GM23248 (cell line): ENCODE measurements around the gene MTHFD1L.

Experiments
- EZH2 ChIP-seq: fragments of 200-600 bp; sonication (generic); IDR thresholded peaks from 2 replicates; pipeline ENCODE4 v1.6.1; 2018; ENCODE audit warnings: antibody characterized with exemption, mild to moderate bottlenecking; ENCODE audit not compliant: insufficient read depth, poor library complexity, severe bottlenecking
- EZH2phosphoT487 ChIP-seq: fragments of 200-600 bp; sonication (generic); IDR thresholded peaks from 2 replicates; pipeline ENCODE4 v1.6.1; 2018; ENCODE audit warnings: antibody characterized with exemption, moderate library complexity, mild to moderate bottlenecking, low read depth; ENCODE audit not compliant: insufficient read depth

GRCh38 chr6:151073701-151074100, 208.2 kb downstream of the MTHFD1L start:
- TF ChIP-seq EZH2phosphoT487 (no peak), EZH2 (no peak)
